Liver (tissue), 9 donors: ENCODE data around the gene GMDS. TPM values are rescaled to one million over a fixed set of nuclear protein-coding genes. Genes with fewer than 3 reads are reported as not detected.

ENCODE experiments used
- DNase-seq: peaks from one replicate; pipeline ENCODE4 v3.0.0-alpha.2; 2017; ENCODE audit warnings: low spot score
- H3K27ac ChIP-seq, 2 donors: one replicate each; pipeline ENCODE4 v1.7.0; 2013; ENCODE audit warnings: inconsistent platforms in 2 of 2, low read length in 2 of 2, control low read depth in 1 of 2, low read depth in 1 of 2, mild to moderate bottlenecking in 1 of 2
- H3K27me3 ChIP-seq, 4 donors: one replicate each; pipeline versions ENCODE4 v1.6.1 to v1.7.0; 2013; ENCODE audit warnings: low read length in 3 of 4, inconsistent platforms in 1 of 4, mild to moderate bottlenecking in 1 of 4, moderate library complexity in 1 of 4; ENCODE audit not compliant: control insufficient read depth in 4 of 4, insufficient read depth in 4 of 4
- H3K36me3 ChIP-seq, 4 donors: one replicate each; pipeline versions ENCODE4 v1.6.1 to v1.7.0; 2013; ENCODE audit warnings: low read length in 3 of 4, mild to moderate bottlenecking in 3 of 4, low read depth in 1 of 4, moderate library complexity in 1 of 4; ENCODE audit not compliant: control insufficient read depth in 4 of 4, insufficient read depth in 3 of 4
- H3K4me1 ChIP-seq, 4 donors: one replicate each; pipeline versions ENCODE4 v1.6.1 to v1.7.0; 2013; ENCODE audit warnings: low read length in 3 of 4, mild to moderate bottlenecking in 3 of 4, moderate library complexity in 1 of 4; ENCODE audit not compliant: control insufficient read depth in 4 of 4, insufficient read depth in 4 of 4
- H3K4me3 ChIP-seq, 3 donors: one replicate each; pipeline versions ENCODE4 v1.6.1 to v1.7.0; 2013; ENCODE audit warnings: low read length in 3 of 3, control low read depth in 1 of 3, low read depth in 1 of 3, mild to moderate bottlenecking in 1 of 3
- H3K9ac ChIP-seq, 2 donors: one replicate each; pipeline ENCODE4 v1.7.0; 2013; ENCODE audit warnings: low read length in 2 of 2, mild to moderate bottlenecking in 2 of 2, moderate library complexity in 2 of 2, control low read depth in 1 of 2, low read depth in 1 of 2
- H3K9me3 ChIP-seq, 4 donors: one replicate each; pipeline versions ENCODE4 v1.6.1 to v1.7.0; 2013; ENCODE audit warnings: low read length in 3 of 4; ENCODE audit not compliant: control insufficient read depth in 4 of 4
- EGR1 ChIP-seq, 2 donors: IDR thresholded peaks; 2 replicates each; pipeline ENCODE4 v1.6.1; 2016 to 2018; ENCODE audit warnings: antibody characterized with exemption in 2 of 2, low read depth in 2 of 2
- FOXA1 ChIP-seq: IDR thresholded peaks from 2 replicates; pipeline ENCODE4 v1.6.1; 2016; ENCODE audit warnings: antibody characterized with exemption
- FOXA2 ChIP-seq: IDR thresholded peaks from 2 replicates; pipeline ENCODE4 v1.6.1; 2016; ENCODE audit warnings: antibody characterized with exemption
- GABPA ChIP-seq, 2 donors: IDR thresholded peaks in 1 of 2; conservative IDR thresholded peaks in 1 of 2; 2 replicates each; pipeline ENCODE4 v1.6.1; 2016; ENCODE audit warnings: antibody characterized with exemption in 2 of 2, mild to moderate bottlenecking in 1 of 2, moderate library complexity in 1 of 2
- HNF4A ChIP-seq, 2 donors: conservative IDR thresholded peaks; 2 replicates each; pipeline ENCODE4 v1.6.1; 2016; ENCODE audit warnings: antibody characterized with exemption in 2 of 2, mild to moderate bottlenecking in 2 of 2
- HNF4G ChIP-seq: IDR thresholded peaks from 2 replicates; pipeline ENCODE4 v1.6.1; 2016; ENCODE audit warnings: antibody characterized with exemption
- JUND ChIP-seq, 2 donors: IDR thresholded peaks; 2 replicates each; pipeline ENCODE4 v1.6.1; 2016; ENCODE audit warnings: antibody characterized with exemption in 2 of 2
- NR2F2 ChIP-seq: IDR thresholded peaks from 2 replicates; pipeline ENCODE4 v1.6.1; 2016; ENCODE audit warnings: antibody characterized with exemption
- RAD21 ChIP-seq, 2 donors: IDR thresholded peaks; 2 replicates each; pipeline ENCODE4 v1.6.1; 2016; ENCODE audit warnings: antibody characterized with exemption in 2 of 2, mild to moderate bottlenecking in 2 of 2
- RXRA ChIP-seq, 2 donors: IDR thresholded peaks; 2 replicates each; pipeline ENCODE4 v1.6.1; 2017 to 2018; ENCODE audit warnings: antibody characterized with exemption in 2 of 2, mild to moderate bottlenecking in 1 of 2
- SP1 ChIP-seq: IDR thresholded peaks from 2 replicates; pipeline ENCODE4 v1.6.1; 2018; ENCODE audit warnings: antibody characterized with exemption, mild to moderate bottlenecking
- TAF1 ChIP-seq: conservative IDR thresholded peaks from 2 replicates; pipeline ENCODE4 v1.6.1; 2016; ENCODE audit warnings: antibody characterized with exemption, mild to moderate bottlenecking
- YY1 ChIP-seq: IDR thresholded peaks from 2 replicates; pipeline ENCODE4 v1.6.1; 2016; ENCODE audit warnings: antibody characterized with exemption, mild to moderate bottlenecking
- ZBTB33 ChIP-seq: IDR thresholded peaks from 2 replicates; pipeline ENCODE4 v1.6.1; 2016; ENCODE audit warnings: antibody characterized with exemption
- WGBS: extraction: QIAGEN DNeasy Blood & Tissue Kit; methylation state at CpG from one replicate; pipeline ENCODE4 v1.1.7; 2013; 5-methylcytosine and 5-hydroxymethylcytosine counted together
- polyA plus RNA-seq, 2 donors: library from polyadenylated mRNA; stranded (reverse) in 1 of 2; unstranded in 1 of 2; fragments of 200-250 nt in 1 of 2; fragments of >200 nt in 1 of 2; fragmentation: Nextera tagmentation in 1 of 2; extraction: Ambion mirVana in 1 of 2; gene quantifications; one replicate each; pipeline versions ENCODE4 v1.2.1 to v1.2.3, GENCODE V29; 2013 to 2015
- total RNA-seq, 2 donors: library from RNA; depleted of rRNA; stranded (reverse); fragments of >200 nt; gene quantifications; one replicate each; pipeline ENCODE4 v1.2.3, GENCODE V29; 2014
- TF ChIP-seq, protein P1 (sequence below): IDR thresholded peaks from 2 replicates; pipeline ENCODE4 v1.6.1; 2016; ENCODE audit warnings: antibody characterized with exemption
- TF ChIP-seq, protein P2 (sequence below): fragments of 150-350 bp; IDR thresholded peaks from 2 replicates; pipeline ENCODE4 v1.5.1; 2017; ENCODE audit warnings: improper control_type of control experiment, low read depth, low read length; ENCODE audit not compliant: missing input control
- TF ChIP-seq, protein P3 (sequence below): IDR thresholded peaks from 2 replicates; pipeline ENCODE4 v1.6.1; 2016; ENCODE audit warnings: antibody characterized with exemption
- donor health status: healthy.
- donor health status: healthy.
- donor health status: healthy.
- donor health status: healthy.
- donor health status: healthy.

Gene GMDS
- total and polyA plus RNA-seq, 4 donors, result 3.5 to 15.6 (median 13.0) TPM

- DNase-seq, result no peak
- Histone ChIP-seq H3K36me3 (no peaks in the 10 kb centered on the region), H3K4me1 (no peaks in the 10 kb centered on the region), H3K9me3 (no peaks in the 10 kb centered on the region), H3K27me3 (no peaks in the 10 kb centered on the region), H3K4me3 (no peak overlapping the region), H3K27ac (no peak overlapping the region), H3K9ac (no peak overlapping the region)
- 79% methylated on average over 7 of the region's 7 CpGs for WGBS
- TF ChIP-seq RXRA (IDR thresholded peaks at IDR 0.05) (no peak), RAD21 (IDR thresholded peaks at IDR 0.05) (no peak), NR2F2 (no peak), FOXA2 (no peak), HNF4G (no peak), GABPA (IDR thresholded peaks at IDR 0.05 in 1 of 2, conservative IDR thresholded peaks at IDR 0.05 in 1 of 2) (no peak), EGR1 (IDR thresholded peaks at IDR 0.05; ENCODE audit: low read depth in 2 of 2) (no peak), SP1 (no peak), JUND (IDR thresholded peaks at IDR 0.05) (no peak), ZBTB33 (no peak), FOXA1 (no peak)
- TF ChIP-seq, protein P1, sequence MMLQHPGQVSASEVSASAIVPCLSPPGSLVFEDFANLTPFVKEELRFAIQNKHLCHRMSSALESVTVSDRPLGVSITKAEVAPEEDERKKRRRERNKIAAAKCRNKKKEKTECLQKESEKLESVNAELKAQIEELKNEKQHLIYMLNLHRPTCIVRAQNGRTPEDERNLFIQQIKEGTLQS, result no peak
- TF ChIP-seq, protein P2, sequence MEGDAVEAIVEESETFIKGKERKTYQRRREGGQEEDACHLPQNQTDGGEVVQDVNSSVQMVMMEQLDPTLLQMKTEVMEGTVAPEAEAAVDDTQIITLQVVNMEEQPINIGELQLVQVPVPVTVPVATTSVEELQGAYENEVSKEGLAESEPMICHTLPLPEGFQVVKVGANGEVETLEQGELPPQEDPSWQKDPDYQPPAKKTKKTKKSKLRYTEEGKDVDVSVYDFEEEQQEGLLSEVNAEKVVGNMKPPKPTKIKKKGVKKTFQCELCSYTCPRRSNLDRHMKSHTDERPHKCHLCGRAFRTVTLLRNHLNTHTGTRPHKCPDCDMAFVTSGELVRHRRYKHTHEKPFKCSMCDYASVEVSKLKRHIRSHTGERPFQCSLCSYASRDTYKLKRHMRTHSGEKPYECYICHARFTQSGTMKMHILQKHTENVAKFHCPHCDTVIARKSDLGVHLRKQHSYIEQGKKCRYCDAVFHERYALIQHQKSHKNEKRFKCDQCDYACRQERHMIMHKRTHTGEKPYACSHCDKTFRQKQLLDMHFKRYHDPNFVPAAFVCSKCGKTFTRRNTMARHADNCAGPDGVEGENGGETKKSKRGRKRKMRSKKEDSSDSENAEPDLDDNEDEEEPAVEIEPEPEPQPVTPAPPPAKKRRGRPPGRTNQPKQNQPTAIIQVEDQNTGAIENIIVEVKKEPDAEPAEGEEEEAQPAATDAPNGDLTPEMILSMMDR, result no peak
- TF ChIP-seq, protein P3, sequence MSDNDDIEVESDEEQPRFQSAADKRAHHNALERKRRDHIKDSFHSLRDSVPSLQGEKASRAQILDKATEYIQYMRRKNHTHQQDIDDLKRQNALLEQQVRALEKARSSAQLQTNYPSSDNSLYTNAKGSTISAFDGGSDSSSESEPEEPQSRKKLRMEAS, result no peak
These were observed 394.6 kb downstream of the GMDS start for GRCh38 chr6:1850840-1851157.

- WGBS, result 81% methylated on average over 8 of the region's 8 CpGs
- Histone ChIP-seq H3K36me3 (no peaks in the 10 kb centered on the region), H3K9me3 (no peaks in the 10 kb centered on the region), H3K27ac (no peak overlapping the region), H3K4me3 (no peak overlapping the region), H3K4me1 (no peaks in the 10 kb centered on the region), H3K27me3 (no peaks in the 10 kb centered on the region), H3K9ac (no peak overlapping the region)
- no peak for TF ChIP-seq FOXA2
- TF ChIP-seq, protein P2, result no peak
- no peak for TF ChIP-seq TAF1
- TF ChIP-seq HNF4G, result no peak
- no peak for TF ChIP-seq NR2F2
- TF ChIP-seq FOXA1, result no peak
- TF ChIP-seq, protein P3, result no peak
- no peak for TF ChIP-seq JUND (IDR thresholded peaks at IDR 0.05)
- TF ChIP-seq RAD21 (IDR thresholded peaks at IDR 0.05), result no peak
- no peak for TF ChIP-seq GABPA (IDR thresholded peaks at IDR 0.05 in 1 of 2, conservative IDR thresholded peaks at IDR 0.05 in 1 of 2)
- TF ChIP-seq HNF4A (conservative IDR thresholded peaks at IDR 0.05), result no peak
- TF ChIP-seq ZBTB33, result no peak
- TF ChIP-seq YY1, result no peak
- TF ChIP-seq SP1, result no peak
- TF ChIP-seq RXRA (IDR thresholded peaks at IDR 0.05), result no peak
- no peak for TF ChIP-seq EGR1 (IDR thresholded peaks at IDR 0.05; ENCODE audit: low read depth in 2 of 2)
- no peak for DNase-seq
These were observed 395.1 kb downstream of the GMDS start for GRCh38 chr6:1850121-1850839.
